GM12801 (cell line): ENCODE results near the gene METTL14.

Source experiments
- CTCF ChIP-seq: IDR thresholded peaks from one replicate; pipeline ENCODE4 v1.5.1; 2011; ENCODE audit warnings: control low read depth; ENCODE audit not compliant: insufficient read length; ENCODE audit errors: extremely low read depth

METTL14 gene

GRCh38 chr4:118729287-118730286, 44.4 kb downstream of the METTL14 start:
- TF ChIP-seq CTCF, result no peak

- TF ChIP-seq CTCF, result no peak
Measured at GRCh38 chr4:118730683-118731082, 45.5 kb downstream of the METTL14 start.

- TF ChIP-seq CTCF, result no peak
Measured at GRCh38 chr4:118732591-118733330, 47.6 kb downstream of the METTL14 start.

- no peak for TF ChIP-seq CTCF
Measured at GRCh38 chr4:118734491-118735205, 49.5 kb downstream of the METTL14 start.

GRCh38 chr4:118736900-118737299, 51.7 kb downstream of the METTL14 start:
- no peak for TF ChIP-seq CTCF

GRCh38 chr4:118738090-118738489, 52.9 kb downstream of the METTL14 start:
- no peak for TF ChIP-seq CTCF
